CD4-positive, alpha-beta T cell treated with Interferon gamma for 1 hour (primary cell): ENCODE data around the gene ARID5A.

Experiments used
- DNase-seq: peaks from one replicate; pipeline ENCODE4 v3.0.0-alpha.2; 2020

The ARID5A gene

DNA sequence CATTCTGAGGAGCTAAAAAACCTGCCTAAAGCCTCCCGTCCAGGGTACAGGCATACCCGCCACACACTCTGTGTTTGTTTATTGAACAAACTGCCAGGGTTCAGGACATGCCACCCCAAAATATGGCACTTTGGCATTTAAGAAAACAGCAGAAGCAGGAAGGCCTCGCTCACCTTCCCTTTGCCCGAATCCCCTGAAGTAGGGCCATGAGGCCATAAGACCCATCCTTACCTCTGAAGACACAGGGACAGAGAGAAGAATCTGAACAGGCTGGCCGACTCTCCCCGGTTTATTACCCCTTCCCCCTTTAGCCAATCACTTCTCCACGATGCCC is 29.7 kb upstream of the ARID5A start:
- no peak for DNase-seq

DNA sequence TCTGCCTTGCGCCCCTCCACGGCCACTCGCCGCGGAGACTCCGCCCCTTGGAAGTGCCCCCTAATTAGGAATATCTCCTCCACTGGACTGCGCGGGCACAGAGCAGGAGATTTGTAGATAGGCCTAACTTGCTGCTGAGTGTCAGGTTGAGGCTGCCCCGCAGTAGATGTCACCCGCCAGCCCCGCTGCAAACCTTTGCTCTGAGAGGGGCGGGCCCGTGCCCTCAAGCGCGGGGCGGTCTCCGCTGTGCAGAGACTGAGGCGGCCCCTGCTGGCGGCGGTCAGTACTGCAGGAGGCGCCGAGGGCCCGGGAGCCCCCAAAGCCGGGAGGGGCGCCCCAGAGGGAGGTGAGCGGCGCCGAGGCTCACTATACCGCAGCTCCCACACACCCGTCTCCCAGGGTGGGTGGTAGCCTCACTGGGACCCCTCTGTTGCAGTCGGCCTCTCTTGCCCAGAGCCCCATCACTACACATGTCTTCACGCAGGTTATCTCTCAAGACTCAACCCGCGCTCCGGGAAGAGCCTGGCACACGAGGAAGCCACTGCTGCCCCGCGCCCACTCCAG is 28.5 kb upstream of the ARID5A start:
- peak; percentile 83 for DNase-seq

DNA sequence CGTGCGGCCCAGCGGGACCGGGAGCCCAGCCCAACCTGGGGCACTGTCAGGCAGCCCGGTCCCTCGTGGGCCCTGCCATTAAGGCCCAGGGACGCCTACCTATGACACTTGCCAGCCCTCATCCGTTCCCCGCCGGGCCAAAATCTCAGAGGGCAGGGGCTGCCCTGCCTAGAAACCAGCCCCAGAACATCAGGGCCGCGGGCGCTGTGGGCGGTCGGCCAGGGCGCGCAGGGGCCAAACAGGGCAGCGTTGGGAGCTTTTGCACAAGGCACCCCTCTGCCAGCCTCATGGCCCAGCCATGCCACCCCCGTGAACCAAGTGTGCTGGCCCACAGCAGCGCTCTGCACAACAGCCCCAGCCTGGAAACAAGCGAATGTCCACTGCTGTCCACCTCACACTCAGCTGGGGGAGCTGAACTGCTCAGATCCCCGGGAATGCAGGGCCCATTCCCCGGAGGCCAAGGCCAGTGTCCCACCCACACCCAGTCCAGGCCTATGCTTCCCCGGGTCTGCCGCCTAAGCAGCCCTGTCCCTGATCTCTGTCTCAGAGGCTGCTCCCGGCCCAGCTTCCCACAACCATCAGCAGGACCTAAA is 27.9 kb upstream of the ARID5A start:
- no peak for DNase-seq

DNA sequence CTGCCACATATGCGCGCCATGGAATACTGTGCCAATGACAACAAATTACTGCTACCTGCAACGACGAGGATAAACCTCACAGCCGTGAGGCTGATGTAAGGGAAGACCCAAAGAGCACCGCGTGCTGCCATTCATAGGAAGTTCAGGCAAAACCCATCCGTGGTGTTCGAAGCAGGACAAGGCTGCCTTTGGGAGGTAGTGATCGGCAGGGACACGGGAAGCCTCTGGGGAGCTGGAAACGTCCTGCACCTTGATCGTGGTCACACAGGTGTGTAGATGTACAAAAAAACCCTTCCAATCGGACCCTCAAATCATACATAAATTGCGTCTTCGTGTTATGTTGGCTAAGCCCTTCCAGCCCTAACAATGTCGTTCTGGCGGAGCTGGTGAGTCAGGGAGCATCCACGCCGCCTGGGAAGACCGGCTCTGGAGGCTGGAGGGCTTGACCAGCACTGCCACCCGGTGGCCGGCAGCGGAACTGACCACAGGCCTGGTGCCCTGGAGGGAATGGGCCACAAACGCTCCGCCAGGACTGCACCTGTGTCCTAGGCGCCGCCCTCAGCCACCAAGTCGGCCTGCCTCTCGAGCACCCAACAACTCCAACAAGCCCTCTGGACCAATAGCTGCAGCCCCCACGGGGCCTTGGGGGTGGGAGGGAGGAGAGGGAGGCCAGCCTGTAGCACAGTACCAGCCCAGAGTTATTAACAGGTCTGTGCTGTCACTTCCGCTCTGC is 27.3 kb upstream of the ARID5A start:
- DNase-seq: peak; percentile 68

DNA sequence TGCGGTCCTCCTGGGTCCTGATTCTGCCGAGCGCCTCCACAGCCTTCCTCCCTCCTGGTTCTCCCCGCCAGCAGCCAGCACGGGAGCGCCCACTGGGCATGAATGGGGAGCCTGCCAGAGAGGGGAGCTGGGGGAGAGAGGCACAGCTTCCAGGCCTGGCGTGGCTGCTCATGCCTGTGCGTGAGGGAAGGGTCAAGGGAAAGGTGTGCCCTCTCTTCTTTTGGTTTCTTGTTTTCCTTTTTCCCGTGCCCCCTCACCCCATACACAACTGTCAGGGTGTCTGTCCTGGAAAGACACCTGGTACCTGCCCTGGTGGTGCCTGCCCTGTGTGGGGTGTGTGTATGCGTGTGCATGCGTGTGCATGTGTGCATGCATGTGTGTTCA is 26.7 kb upstream of the ARID5A start:
- no peak for DNase-seq

DNA sequence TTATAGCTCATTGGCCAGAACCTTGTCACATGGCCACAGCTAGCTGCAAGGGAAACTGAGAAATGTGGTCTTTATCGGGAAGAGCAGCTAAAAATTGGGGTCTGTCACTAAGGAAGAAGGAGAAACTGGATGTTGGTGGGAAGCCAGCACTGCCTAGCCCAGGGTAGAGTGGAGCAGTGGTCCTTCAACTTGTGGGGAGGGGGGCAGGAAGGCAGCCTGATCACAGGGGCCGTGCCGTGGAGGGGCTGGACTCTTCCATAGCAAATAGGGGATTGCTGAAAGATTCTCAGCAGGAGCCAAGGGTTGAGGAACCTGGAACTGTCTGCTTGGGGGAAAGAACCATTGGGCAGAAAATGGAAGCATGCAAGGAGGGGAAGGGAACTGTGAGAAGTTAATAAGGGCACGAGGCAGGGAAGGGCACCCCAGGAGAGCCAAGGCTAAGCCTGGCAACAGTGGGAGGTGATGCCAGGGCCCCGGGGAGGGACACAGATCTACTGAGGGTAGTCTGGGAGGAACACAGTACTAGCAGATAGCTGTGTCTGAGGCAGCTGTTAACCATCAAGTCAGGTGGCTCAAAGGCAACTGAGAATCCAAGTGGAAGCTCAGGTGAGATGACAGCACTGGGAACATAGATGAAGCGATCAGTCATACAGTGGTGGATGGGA is 25.5 kb upstream of the ARID5A start:
- no peak for DNase-seq

- no peak for DNase-seq
These were observed 24.7 kb upstream of the ARID5A start for GRCh38 chr2:96511851-96512250.

DNA sequence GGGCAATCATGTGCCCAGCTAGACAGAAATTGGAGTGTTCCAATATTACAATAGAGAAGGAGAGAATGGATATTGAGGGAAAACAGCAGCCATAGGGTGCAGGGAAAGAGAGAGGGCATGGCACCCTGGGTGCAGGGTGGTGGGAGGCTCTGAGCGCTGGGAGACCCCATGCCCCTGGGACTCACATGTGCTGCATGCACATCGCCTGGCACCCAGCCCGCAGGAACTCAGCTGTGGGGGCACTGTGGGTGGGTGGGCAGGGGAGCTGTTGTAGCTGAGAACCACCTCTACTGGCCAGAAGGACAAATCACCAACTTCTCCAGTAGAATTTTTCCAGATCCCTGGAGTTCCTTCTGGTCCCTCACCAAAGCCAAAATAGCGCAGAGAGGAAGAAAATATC is 24.2 kb upstream of the ARID5A start:
- no peak for DNase-seq

DNA sequence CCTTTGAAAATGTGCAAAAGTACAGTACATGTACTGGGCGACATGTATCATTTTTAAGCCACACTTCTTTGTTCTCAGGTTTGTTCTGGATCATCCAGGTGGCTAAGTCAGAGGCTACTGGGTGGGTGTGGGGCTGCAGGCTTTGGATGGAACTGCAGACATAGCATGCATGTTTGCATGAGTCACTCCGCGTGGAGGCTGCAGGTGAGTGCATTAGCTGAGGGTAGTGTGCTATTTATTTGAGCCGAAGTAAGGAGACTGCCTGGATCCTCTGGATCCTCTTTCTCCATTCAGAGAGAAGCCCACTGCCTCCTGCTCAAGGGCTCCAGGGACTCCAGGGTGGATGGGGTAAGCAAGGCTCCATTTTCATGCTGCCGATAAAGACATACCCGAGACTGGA is 22.0 kb upstream of the ARID5A start:
- no peak for DNase-seq

DNA sequence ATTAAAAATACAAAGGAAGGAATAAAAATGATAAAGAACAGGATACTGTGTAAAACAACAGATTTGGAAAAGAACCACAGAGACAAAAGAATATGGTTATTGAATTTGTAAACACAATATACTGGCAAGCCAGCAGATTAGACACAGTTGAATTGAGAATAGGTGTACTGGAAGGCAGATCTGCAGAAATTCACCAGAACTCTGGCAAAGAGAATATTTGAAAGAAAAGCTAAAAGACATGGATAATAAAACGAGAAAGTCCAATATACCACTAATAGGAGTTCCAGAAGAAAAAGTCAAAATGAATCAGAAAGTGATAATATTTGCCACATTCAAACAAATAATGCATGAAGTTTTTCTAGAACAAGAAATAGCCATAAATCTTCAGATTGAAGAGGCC is 19.5 kb upstream of the ARID5A start:
- DNase-seq: no peak

- no peak for DNase-seq
These were observed 16.3 kb upstream of the ARID5A start for GRCh38 chr2:96520231-96520630.

DNA sequence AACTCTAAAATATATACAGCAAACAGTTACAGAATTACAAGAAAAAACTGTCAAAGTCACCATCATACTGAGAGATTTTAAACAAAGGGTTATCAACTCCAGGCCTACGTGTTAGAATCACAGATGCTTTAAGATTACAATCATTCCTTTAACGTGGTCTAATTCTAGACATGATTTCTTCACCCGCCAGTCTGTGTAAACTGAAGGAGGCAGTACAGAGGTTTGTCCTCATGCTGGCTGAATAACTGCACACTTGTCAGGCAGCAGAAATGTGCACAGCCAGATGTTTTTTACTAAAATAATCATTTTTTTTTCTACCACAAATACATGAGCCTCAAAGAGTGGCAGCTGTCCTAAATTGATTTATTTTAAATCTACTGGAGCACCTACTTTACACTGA is 15.9 kb upstream of the ARID5A start:
- no peak for DNase-seq

DNA sequence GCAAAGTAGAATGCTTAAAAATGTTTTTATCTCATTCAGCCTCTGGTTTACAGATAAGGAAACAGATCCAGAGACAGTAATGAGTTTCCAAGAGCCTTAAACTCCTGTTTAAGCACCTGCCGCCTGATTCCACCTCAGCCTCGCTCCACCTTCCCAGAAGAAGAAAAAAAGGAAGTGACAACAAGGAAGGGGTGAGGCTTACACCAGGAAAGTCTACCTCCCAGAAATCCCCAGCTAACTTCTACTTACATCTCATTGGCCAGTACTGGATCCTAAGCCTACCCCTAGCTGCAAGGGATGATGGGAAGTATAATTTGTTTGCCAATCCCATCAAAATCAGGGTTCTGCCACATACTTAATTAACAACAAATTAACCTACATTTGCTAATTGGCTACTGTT is 15.3 kb upstream of the ARID5A start:
- DNase-seq: no peak

- DNase-seq: no peak
These were observed 14.0 kb upstream of the ARID5A start for GRCh38 chr2:96522304-96523203.

- DNase-seq: no peak
These were observed 12.7 kb upstream of the ARID5A start for GRCh38 chr2:96523659-96524481.

DNA sequence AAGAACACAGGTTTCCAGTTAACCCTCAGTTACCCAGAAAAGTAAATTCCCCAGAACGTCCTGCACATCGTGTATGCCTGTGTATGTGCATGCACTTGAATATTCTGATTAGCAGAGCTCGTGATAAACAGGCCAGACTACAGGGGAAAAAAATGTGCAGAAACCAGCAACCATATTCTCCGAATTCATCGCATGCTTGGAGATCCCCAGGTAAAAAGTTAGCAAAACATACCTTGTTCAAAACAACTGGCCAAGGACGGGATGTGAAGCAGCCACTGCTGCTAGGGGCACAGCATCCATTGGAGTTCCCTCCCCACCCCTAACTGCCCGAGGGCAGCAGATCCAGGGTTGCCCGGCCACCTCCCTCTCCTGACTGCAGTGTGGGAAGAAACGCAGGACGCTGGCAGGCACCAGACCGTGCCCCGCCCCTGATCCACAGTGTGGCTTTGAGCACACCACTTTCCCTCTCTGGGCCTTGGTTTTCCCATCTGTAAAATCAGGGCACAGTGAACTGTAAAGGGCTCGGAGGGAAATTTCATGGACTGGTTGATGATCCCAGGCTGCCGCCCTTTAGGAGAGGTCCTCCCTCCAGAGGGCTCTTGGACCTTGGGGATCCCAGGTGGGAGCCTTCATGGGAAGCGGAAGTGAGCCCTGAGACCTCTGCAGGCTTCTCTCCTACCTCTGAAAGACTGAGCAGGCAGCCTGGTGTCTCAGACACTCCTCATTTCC is 11.9 kb upstream of the ARID5A start:
- DNase-seq: no peak

GRCh38 chr2:96525211-96525507 is 11.4 kb upstream of the ARID5A start:
- no peak for DNase-seq

DNA sequence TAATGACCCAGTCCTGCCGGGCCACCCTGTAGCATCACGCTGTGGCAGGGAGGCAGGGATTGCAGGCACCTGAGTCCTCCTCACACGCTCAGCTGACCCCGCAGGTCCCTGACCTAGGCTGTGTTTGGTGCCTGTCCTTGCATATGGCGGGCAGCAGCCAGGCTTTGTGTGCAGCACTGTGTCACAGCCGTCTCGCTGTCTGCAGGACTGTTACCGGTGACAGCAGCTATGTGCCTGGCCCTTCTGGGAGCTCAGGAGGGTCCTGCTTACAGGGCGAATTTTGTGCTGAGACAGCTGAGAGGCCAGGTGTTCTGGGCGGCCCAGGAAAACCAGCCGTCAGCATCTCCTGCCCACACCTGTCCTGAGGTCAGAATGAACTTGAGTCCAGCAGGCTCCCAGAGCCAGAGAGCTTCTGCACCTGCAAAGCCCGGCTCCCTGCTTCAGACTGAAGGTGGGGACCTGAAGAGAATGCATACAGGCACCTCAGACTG is 10.4 kb upstream of the ARID5A start:
- DNase-seq: no peak

DNA sequence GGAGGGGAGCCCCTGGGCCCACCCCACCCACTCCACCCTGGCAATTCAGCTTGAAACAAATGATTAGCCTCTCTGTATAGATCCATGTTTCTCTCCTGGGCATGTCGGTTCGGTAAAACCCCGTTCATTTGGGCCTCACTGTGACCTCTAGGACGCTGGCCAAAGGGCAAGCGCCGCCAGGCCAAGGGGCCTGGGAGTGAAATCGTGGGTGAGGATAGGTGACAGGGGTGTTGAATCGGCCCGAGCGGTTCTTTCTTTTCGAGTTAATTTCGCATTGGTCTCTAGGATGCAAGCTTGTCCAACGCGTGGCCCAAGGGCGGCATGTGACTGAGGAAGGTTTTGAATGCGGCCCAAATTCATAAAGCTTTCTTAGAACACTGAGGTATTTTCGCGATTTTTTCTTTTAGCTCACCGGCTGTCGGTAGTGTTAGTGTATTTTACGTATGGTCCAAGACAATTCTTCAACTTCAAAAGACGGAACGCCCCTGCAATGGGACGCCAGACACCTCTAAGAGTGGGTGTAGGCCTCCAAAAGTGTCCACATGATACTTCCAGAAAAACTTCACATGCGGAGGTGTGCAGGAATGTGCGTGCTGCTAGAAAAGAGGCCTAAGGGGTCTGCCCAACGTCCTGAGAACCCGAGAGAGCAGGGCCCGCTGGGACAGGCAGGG is 9.8 kb upstream of the ARID5A start:
- DNase-seq: no peak

- peak; percentile 47 for DNase-seq
These were observed 9.1 kb upstream of the ARID5A start for GRCh38 chr2:96527286-96528005.
